ENCODE data around the gene DAB1.

DAB1 gene

DNA sequence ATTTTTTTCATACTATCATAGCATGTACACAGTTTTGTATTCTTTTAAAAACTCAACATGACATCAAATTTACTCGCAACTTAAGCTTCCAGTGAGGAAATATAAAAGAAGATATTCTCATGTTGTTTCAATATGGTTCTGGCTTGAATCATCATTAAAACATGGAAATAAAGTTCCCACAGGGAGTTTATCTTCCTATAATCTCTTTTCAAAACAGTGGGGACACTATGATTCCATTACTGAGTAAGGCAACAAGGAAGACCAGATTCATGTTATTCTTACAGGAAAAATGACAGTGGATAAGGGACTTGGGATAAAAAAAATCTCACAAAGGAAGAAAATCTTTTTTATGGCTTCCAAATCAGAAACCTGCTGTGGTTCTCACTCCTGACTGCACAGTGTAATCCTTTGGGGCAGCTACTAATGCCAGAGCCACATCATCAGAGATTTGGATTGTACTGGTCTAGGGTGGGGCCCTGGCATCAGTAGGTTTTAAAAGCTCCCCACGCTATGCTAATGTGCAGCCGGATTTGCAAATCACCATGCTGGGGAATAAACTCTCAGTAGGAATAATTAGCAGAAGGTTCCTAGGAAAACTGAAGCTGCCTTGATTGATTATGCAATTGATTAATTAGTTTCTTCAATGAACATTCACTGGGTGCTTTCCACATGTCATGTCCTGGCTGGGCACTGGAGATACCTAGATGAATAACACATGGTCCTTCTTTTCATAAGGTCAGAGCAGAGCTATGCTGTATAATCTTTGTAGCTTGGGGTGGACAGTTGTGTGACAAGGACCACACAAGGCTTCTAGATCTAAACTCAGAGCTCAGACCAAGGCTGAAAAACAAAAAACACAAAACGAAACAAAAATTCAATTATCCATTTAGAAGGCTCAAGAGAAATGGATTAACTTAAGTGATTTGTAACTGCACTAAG is 386.9 kb downstream of the DAB1 start:
- no peak for DNase-seq
- TF ChIP-seq, protein P1, sequence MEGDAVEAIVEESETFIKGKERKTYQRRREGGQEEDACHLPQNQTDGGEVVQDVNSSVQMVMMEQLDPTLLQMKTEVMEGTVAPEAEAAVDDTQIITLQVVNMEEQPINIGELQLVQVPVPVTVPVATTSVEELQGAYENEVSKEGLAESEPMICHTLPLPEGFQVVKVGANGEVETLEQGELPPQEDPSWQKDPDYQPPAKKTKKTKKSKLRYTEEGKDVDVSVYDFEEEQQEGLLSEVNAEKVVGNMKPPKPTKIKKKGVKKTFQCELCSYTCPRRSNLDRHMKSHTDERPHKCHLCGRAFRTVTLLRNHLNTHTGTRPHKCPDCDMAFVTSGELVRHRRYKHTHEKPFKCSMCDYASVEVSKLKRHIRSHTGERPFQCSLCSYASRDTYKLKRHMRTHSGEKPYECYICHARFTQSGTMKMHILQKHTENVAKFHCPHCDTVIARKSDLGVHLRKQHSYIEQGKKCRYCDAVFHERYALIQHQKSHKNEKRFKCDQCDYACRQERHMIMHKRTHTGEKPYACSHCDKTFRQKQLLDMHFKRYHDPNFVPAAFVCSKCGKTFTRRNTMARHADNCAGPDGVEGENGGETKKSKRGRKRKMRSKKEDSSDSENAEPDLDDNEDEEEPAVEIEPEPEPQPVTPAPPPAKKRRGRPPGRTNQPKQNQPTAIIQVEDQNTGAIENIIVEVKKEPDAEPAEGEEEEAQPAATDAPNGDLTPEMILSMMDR (IDR thresholded peaks at IDR 0.05): no peak
- H3K27me3 ChIP-seq: no peaks in the 10 kb centered on the region
- H3K27ac ChIP-seq: no peak overlapping the region
- no peak overlapping the region for H3K4me3 ChIP-seq
- H3K36me3 ChIP-seq: no peaks in the 10 kb centered on the region
- H3K9me3 ChIP-seq: no peaks in the 10 kb centered on the region
- H3K4me1 ChIP-seq: no peaks in the 10 kb centered on the region
- intact Hi-C loops (cut with DNase I; ENCODE audit: low total_unique reads): no loop called here

DNA sequence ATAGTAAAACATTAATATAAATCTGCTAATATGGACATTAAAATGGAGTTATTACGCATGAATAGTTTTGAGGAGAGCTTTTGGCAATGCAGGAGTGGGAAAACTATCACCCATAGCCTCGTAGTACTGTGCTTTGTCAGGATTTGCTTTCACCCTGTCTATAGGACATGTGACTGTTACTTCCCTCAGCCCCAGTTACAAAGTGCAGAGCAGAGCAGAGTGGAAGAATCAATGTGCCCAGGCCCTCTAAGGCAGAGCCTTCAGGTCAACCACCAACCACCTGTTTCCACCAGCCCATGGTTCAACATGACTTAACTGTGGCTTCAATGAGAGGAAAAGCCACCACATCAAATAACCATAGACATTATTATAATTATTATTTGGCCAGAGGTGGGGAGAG is 389.1 kb downstream of the DAB1 start:
- intact Hi-C loops (cut with DNase I; ENCODE audit: low total_unique reads): no loop called here
- no peaks in the 10 kb centered on the region for H3K27me3 ChIP-seq
- H3K9me3 ChIP-seq: no peaks in the 10 kb centered on the region
- H3K36me3 ChIP-seq: no peaks in the 10 kb centered on the region
- DNase-seq: no peak
- no peaks in the 10 kb centered on the region for H3K4me1 ChIP-seq
- H3K4me3 ChIP-seq: no peak overlapping the region
- TF ChIP-seq, protein P1 (IDR thresholded peaks at IDR 0.05): no peak
- H3K27ac ChIP-seq: no peak overlapping the region

DNA sequence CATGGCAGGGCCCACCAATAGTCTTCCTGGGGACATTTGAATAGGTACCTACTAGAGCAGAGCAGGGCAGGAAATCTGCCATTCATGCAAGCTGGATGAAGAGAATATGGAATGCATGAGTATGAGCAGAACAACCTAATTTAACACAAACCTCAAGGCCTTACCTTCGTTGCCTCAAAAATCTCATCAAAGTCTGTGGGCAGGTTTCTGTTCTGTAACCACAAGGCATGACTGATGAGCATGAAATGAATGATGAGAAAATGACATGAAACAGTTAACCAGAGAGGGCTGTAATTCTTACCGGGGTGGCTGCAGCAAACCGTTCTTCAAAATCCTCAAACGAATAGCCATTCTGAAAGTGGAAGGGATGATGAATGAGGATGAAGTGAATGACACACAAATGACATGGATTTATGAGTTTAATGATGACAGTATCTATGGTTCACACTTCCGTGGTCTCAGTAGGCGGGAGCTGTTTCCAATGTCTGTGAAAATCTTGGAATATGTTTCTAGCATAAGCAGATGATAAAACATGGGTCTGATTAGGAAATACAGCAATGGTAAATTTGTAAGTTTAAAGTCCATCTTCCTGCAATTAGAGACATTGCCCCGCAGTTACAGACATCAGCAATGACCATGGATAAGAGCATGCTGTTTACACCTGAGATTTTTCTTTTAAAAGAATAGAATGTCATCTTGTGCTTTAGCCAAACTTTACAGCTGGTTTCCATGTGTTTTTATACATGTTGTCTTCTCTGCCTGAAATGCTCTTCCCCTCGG is 390.4 kb downstream of the DAB1 start:
- Histone ChIP-seq H3K9me3 (no peaks in the 10 kb centered on the region), H3K4me3 (no peak overlapping the region), H3K27me3 (no peaks in the 10 kb centered on the region), H3K36me3 (no peaks in the 10 kb centered on the region), H3K4me1 (no peaks in the 10 kb centered on the region), H3K27ac (no peak overlapping the region)
- TF ChIP-seq, protein P1 (IDR thresholded peaks at IDR 0.05): no peak
- intact Hi-C loops (cut with DNase I; ENCODE audit: low total_unique reads): no loop called here
- no peak for DNase-seq

DNA sequence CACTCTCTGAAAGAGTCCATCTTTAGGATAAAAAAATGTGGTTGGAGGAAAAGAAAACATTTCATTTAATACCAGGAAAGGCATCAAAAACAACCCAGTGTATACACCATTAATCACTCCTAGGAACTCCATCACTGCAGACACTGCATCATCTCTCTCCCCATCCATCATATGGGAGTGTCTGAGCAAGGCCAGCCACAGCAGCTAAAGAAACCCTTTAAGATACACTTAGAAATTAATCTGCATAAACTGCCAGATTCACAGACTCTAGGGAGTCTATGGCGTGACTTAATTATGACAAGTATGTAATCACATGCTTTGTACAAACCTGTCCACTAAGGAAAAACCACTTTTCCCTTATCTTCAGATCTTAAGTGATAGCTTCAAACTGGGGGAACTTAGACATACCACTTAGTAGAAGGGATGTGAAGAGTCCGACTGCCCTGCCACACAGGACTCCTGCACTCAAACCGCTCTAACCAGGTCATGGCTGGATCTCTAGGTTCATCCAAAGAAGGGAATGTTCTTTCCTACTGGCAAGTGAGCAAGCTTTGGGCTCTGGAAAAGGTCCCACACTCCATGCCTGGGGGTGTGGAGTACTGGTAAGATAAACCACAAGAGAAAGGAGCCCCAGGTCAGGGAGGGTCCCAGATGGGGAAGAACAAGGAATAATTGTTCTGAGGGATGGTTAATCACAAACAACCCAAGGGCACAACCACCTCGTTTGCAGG is 397.1 kb downstream of the DAB1 start:
- Histone ChIP-seq H3K4me1 (no peaks in the 10 kb centered on the region), H3K27me3 (no peaks in the 10 kb centered on the region), H3K4me3 (no peak overlapping the region), H3K36me3 (no peaks in the 10 kb centered on the region), H3K27ac (no peak overlapping the region), H3K9me3 (no peaks in the 10 kb centered on the region)
- no peak for DNase-seq
- intact Hi-C loops (cut with DNase I; ENCODE audit: low total_unique reads): no loop called here
- TF ChIP-seq, protein P1 (IDR thresholded peaks at IDR 0.05): no peak

DNA sequence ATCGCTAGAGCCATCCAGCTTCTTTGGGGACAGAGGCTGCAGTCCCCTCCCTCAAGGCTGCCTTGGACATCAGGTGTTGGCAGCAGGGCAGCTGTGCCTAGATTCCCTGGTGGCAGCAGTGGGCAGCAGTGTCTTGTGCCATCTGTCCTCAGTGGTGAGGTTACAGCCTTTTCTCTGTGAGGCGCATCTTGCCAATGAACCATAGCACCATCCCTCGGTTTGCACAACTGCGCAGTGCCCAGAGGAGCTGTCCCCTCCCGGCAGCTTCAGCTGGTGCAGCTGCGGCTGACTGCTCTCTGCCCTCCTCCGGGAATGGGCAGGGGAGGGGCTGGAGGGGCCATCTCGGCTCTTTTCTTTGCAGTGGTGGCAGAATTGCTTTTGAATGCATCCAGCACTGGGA is 399.0 kb downstream of the DAB1 start:
- TF ChIP-seq, protein P1 (IDR thresholded peaks at IDR 0.05): no peak
- no peak overlapping the region for H3K27ac ChIP-seq
- no peaks in the 10 kb centered on the region for H3K4me1 ChIP-seq
- no peak overlapping the region for H3K4me3 ChIP-seq
- intact Hi-C loops (cut with DNase I; ENCODE audit: low total_unique reads): no loop called here
- H3K36me3 ChIP-seq: no peaks in the 10 kb centered on the region
- DNase-seq: no peak
- H3K27me3 ChIP-seq: no peaks in the 10 kb centered on the region
- no peaks in the 10 kb centered on the region for H3K9me3 ChIP-seq

All from tibial artery (tissue), 4 donors.